A549 (cell line): ENCODE results near the gene SLC25A39. TPM values are rescaled to one million over a fixed set of nuclear protein-coding genes. Genes with fewer than 3 reads are reported as not detected.

Experiments
- ATAC-seq, 2 experiments: fragments of 200-7000 bp in 1 of 2; fragments of >200 bp in 1 of 2; cut with Nextera tagmentation in 1 of 2; cut with Tn5 transposase in 1 of 2; 3 replicates each; pipeline versions ENCODE4 v1.8.0 to v1.9.1; 2018 to 2020; ENCODE audit warnings: mild to moderate bottlenecking in 1 of 2, moderate library complexity in 1 of 2
- CTCF ChIA-PET: fragments of 300-600 bp; sonication (Branson Sonifier 250); formaldehyde crosslinking; extraction: SDS; loops from one replicate; lab custom pipeline; 2021; ENCODE audit warnings: antibody characterized with exemption, inconsistent platforms; lab: Yijun Ruan, JAX
- POLR2A ChIA-PET: fragments of 350-600 bp; formaldehyde crosslinking; extraction: SDS; loops from one replicate; lab custom pipeline; 2021; ENCODE audit warnings: antibody characterized with exemption, inconsistent platforms; lab: Yijun Ruan, JAX
- DNase-seq, 2 experiments: peaks; one replicate each; pipeline versions ENCODE4 v3.0.0 to v3.0.0-alpha.2; 2011 to 2016; ENCODE audit warnings: low read depth in 1 of 2, low spot score in 1 of 2
- FAIRE-seq: peaks from 2 replicates; lab custom pipeline; 2011; peaks lifted over from hg19 to GRCh38; lab: Jason Lieb, UNC
- H3K27ac ChIP-seq, 2 experiments: fragments of >200 bp; sonication (Bioruptor Twin); formaldehyde crosslinking; 3 replicates each; pipeline ENCODE4 v1.5.1; 2016 to 2017
- H3K4me1 ChIP-seq: fragments of >200 bp; sonication (Bioruptor Twin); formaldehyde crosslinking; 3 replicates; pipeline ENCODE4 v1.6.1; 2016
- H3K4me2 ChIP-seq: fragments of >200 bp; sonication (Bioruptor Twin); formaldehyde crosslinking; 3 replicates; pipeline ENCODE4 v1.6.1; 2016
- H3K4me3 ChIP-seq: fragments of >200 bp; sonication (Bioruptor Twin); formaldehyde crosslinking; 3 replicates; pipeline ENCODE4 v1.5.1; 2016
- H3K9me3 ChIP-seq: fragments of >200 bp; sonication (Bioruptor Twin); formaldehyde crosslinking; 3 replicates; pipeline ENCODE4 v1.6.1; 2016
- CHD2 ChIP-seq: fragments of 150-350 bp; IDR thresholded peaks from 2 replicates; pipeline ENCODE4 v1.6.1; 2014; ENCODE audit warnings: low read length; ENCODE audit not compliant: partially characterized antibody
- CTCF ChIP-seq: fragments of >200 bp; sonication (Bioruptor Twin); formaldehyde crosslinking; IDR thresholded peaks from 3 replicates; pipeline ENCODE4 v1.5.1; 2016
- EHMT2 ChIP-seq: fragments of 200-600 bp; sonication (generic); IDR thresholded peaks from 2 replicates; pipeline ENCODE4 v1.6.1; 2016; ENCODE audit warnings: antibody characterized with exemption, low read depth, mild to moderate bottlenecking, moderate library complexity
- ESRRA ChIP-seq: fragments of 150-350 bp; IDR thresholded peaks from 2 replicates; pipeline ENCODE4 v1.6.1; 2014; ENCODE audit warnings: mild to moderate bottlenecking, low read length, borderline replicate concordance
- FOSL2 ChIP-seq, 2 experiments: fragments of 450-650 bp in 1 of 2; fragments of >200 bp in 1 of 2; sonication (Bioruptor Twin) in 1 of 2; formaldehyde crosslinking; IDR thresholded peaks; 2 replicates each; pipeline versions ENCODE4 v1.5.0 to v1.6.1; 2016 to 2020; ENCODE audit warnings: mild to moderate bottlenecking in 1 of 2, moderate library complexity in 1 of 2
- HEYL ChIP-seq: fragments of 250-450 bp; sonication (Bioruptor Pico); IDR thresholded peaks from 2 replicates; pipeline ENCODE4 v1.8.0; 2021; ENCODE audit warnings: mild to moderate bottlenecking, moderate library complexity
- HMGXB4 ChIP-seq: fragments of 250-450 bp; sonication (Bioruptor Pico); IDR thresholded peaks from 2 replicates; pipeline ENCODE4 v1.5.0; 2021; ENCODE audit warnings: mild to moderate bottlenecking, moderate library complexity, borderline replicate concordance
- HOXA7 ChIP-seq: fragments of 250-450 bp; sonication (Bioruptor Pico); IDR thresholded peaks from 2 replicates; pipeline ENCODE4 v1.5.0; 2020; ENCODE audit warnings: mild to moderate bottlenecking, moderate library complexity
- KDM1A ChIP-seq: fragments of 200-600 bp; sonication (generic); IDR thresholded peaks from 2 replicates; pipeline ENCODE4 v1.6.1; 2016; ENCODE audit warnings: low read depth, mild to moderate bottlenecking
- KDM5A ChIP-seq: fragments of 200-600 bp; sonication (generic); IDR thresholded peaks from 2 replicates; pipeline ENCODE4 v1.6.1; 2016; ENCODE audit warnings: antibody characterized with exemption, mild to moderate bottlenecking
- MAZ ChIP-seq: fragments of 150-350 bp; IDR thresholded peaks from 2 replicates; pipeline ENCODE4 v1.6.1; 2014; ENCODE audit warnings: antibody characterized with exemption, low read depth, low read length, borderline replicate concordance
- MYC ChIP-seq: IDR thresholded peaks from 2 replicates; pipeline ENCODE4 v1.6.1; 2012; ENCODE audit warnings: mild to moderate bottlenecking, inconsistent platforms, low read length, improper control_type of control experiment, borderline replicate concordance
- NPAS2 ChIP-seq: fragments of 250-450 bp; sonication (Bioruptor Pico); IDR thresholded peaks from 2 replicates; pipeline ENCODE4 v1.8.0; 2022; ENCODE audit warnings: mild to moderate bottlenecking, moderate library complexity, borderline replicate concordance
- NR3C1 ChIP-seq: fragments of >200 bp; sonication (Bioruptor Twin); formaldehyde crosslinking; IDR thresholded peaks from 3 replicates; pipeline ENCODE4 v1.6.1; 2017
- SREBF2 ChIP-seq: fragments of 450-650 bp; IDR thresholded peaks from 2 replicates; pipeline ENCODE4 v1.6.1; 2014; ENCODE audit warnings: mild to moderate bottlenecking, moderate library complexity
- ZC3H11A ChIP-seq: fragments of 450-650 bp; IDR thresholded peaks from 2 replicates; pipeline ENCODE4 v1.6.1; 2014; ENCODE audit warnings: antibody characterized with exemption, mild to moderate bottlenecking
- ZFP36 ChIP-seq: fragments of 450-650 bp; IDR thresholded peaks from 2 replicates; pipeline ENCODE4 v1.6.1; 2014; ENCODE audit warnings: borderline replicate concordance; ENCODE audit not compliant: partially characterized antibody
- ZSCAN20 ChIP-seq: fragments of 250-450 bp; sonication (Bioruptor Pico); IDR thresholded peaks from 2 replicates; pipeline ENCODE4 v1.8.0; 2022; ENCODE audit warnings: mild to moderate bottlenecking, moderate library complexity
- WGBS: methylation state at CpG from one replicate; pipeline ENCODE4 v1.1.6; 2017; ENCODE audit errors: missing lambda C conversion rate; 5-methylcytosine and 5-hydroxymethylcytosine counted together
- polyA plus RNA-seq, 4 experiments: library from polyadenylated mRNA; depleted of rRNA in 3 of 4; stranded (reverse); fragments of >200 nt; fragmentation: RNase III in 1 of 4; extraction: RNeasy Plus Mini Kit Qiagen cat#74134 plus additional on column Dnase treatment in 1 of 4; gene quantifications; 2 replicates in 3 of 4; 3 replicates in 1 of 4; pipeline ENCODE4 v1.2.3, GENCODE V29; 2011 to 2017
- TF ChIP-seq, protein P1 (sequence below): fragments of 450-650 bp; IDR thresholded peaks from 2 replicates; pipeline ENCODE4 v1.6.1; 2014; ENCODE audit warnings: antibody characterized with exemption
- TF ChIP-seq, protein P2 (sequence below): IDR thresholded peaks from 2 replicates; pipeline ENCODE4 v1.6.1; 2012
- TF ChIP-seq, protein P3 (sequence below): IDR thresholded peaks from 2 replicates; pipeline ENCODE4 v1.6.1; 2012; ENCODE audit warnings: low read depth, borderline replicate concordance
- TF ChIP-seq, protein P4 (sequence below): fragments of 200-600 bp; sonication (generic); IDR thresholded peaks from 2 replicates; pipeline ENCODE4 v1.6.1; 2016; ENCODE audit warnings: antibody characterized with exemption, mild to moderate bottlenecking, moderate library complexity

The SLC25A39 gene
- polyA plus RNA-seq, 2 of the 4 experiments (the other 2 are of a cell fraction): 80.9 to 154 TPM

- no peak for FAIRE-seq
- TF ChIP-seq MAZ: no peak
- TF ChIP-seq MYC: no peak
- TF ChIP-seq HMGXB4 (CRISPR knock-in tag): no peak
- TF ChIP-seq, protein P1, sequence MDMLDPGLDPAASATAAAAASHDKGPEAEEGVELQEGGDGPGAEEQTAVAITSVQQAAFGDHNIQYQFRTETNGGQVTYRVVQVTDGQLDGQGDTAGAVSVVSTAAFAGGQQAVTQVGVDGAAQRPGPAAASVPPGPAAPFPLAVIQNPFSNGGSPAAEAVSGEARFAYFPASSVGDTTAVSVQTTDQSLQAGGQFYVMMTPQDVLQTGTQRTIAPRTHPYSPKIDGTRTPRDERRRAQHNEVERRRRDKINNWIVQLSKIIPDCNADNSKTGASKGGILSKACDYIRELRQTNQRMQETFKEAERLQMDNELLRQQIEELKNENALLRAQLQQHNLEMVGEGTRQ: no peak
- TF ChIP-seq, all 56 proteins: peak for 0
- CTCF ChIA-PET: interaction anchor here (0.6 to 14.1 kb wide), 8 partner anchors 8 to 112 kb away, joined by 3 to 159 read pairs (median 6); partner anchors contain the start of genes RUNDC3A and SLC25A39
- no peaks in the 10 kb centered on the region for H3K9me3 ChIP-seq
- ATAC-seq (peak; percentile 1 to 5; a peak in 2 of 6 replicates), DNase-seq (no peak)
- 73% methylated on average over 38 of the region's 38 CpGs for WGBS
- peak overlapping the region; percentile 63 for H3K4me3 ChIP-seq
- H3K4me1 ChIP-seq: 0 out of 3 replicates have a peak, but pooled peaks cover 4% of the 10 kb centered on the region
- peak overlapping the region in 1 of 2 experiments; percentile 78; a peak in 3 of 6 replicates for H3K27ac ChIP-seq
- POLR2A ChIA-PET: interaction anchor here (0.6 to 2.2 kb wide), 7 partner anchors 8 to 116 kb away, joined by 3 to 13 read pairs (median 4); partner anchors contain the start of genes ATXN7L3 and SLC25A39
- peak overlapping the region; percentile 99 for H3K4me2 ChIP-seq
Measured at GRCh38 chr17:44315760-44316731, 8.6 kb downstream of the SLC25A39 start.

DNA sequence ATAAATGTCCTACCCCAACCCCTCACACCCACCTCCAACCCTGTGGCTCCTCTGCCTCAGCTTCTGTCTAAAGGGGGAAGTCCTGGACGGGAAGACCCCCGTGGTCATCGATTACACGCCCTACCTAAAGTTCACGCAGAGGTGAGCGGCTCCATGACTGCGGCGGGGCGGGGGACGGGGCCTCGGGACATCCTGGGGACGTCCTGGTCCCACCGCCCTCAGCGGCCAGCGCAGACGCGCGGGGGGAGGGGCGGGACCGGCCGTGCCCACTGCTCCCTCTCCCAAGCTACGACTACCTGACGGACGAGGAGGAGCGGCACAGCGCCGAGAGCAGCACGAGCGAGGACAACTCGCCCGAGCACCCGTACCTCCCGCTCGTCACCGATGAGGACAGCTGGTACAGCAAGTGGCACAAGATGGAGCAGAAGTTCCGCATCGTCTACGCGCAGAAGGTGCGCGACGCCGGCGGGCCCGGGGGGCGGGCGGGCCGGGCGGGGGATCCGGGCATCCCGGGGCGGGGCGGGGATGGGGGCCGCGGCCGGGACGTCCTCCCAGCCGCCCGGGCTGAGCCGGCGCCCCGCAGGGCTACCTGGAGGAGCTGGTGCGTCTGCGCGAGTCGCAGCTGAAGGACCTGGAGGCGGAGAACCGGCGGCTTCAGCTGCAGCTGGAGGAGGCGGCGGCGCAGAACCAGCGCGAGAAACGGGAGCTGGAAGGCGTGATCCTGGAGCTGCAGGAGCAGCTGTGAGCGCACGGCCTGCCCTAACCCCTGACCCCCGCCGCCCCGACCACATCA, 9.6 kb downstream of the SLC25A39 start:
- FAIRE-seq: no peak
- DNase-seq: peak; percentile 73 to 93
- ChIA-PET POLR2A (interaction anchor here (0.6 to 2.2 kb wide), 6 partner anchors 9 to 115 kb away, joined by 3 to 13 read pairs (median 4); partner anchors contain the start of genes ATXN7L3 and SLC25A39), CTCF (interaction anchor here (0.8 to 14.1 kb wide), 6 partner anchors 15 to 197 kb away, joined by 3 to 159 read pairs (median 5); no protein-coding TSS in a partner anchor)
- 14% methylated on average over 25 of the region's 81 CpGs for WGBS
- 0 out of 3 replicates have a peak, but pooled peaks cover 4% of the 10 kb centered on the region for H3K4me1 ChIP-seq
- no peaks in the 10 kb centered on the region for H3K9me3 ChIP-seq
- peak; percentile 64 to 73 for ATAC-seq
- H3K27ac ChIP-seq: peak overlapping the region; percentile 51 to 78; a peak in 5 of 6 replicates
- peak overlapping the region; percentile 63 for H3K4me3 ChIP-seq
- peak overlapping the region; percentile 99 for H3K4me2 ChIP-seq
- TF ChIP-seq ESRRA (no peak), FOSL2 (IDR thresholded peaks at IDR 0.05) (no peak), FOSL2 (CRISPR knock-in tag; IDR thresholded peaks at IDR 0.05) (no peak), HEYL (CRISPR knock-in tag) (no peak), EHMT2 (no peak), NR3C1 (no peak), SREBF2 (no peak), ZSCAN20 (CRISPR knock-in tag) (no peak), CHD2 (peak; percentile 78), ZFP36 (no peak), CTCF (no peak), NPAS2 (CRISPR knock-in tag) (no peak), HOXA7 (no peak), KDM1A (no peak), ZC3H11A (no peak), KDM5A (no peak)
- TF ChIP-seq, protein P2, sequence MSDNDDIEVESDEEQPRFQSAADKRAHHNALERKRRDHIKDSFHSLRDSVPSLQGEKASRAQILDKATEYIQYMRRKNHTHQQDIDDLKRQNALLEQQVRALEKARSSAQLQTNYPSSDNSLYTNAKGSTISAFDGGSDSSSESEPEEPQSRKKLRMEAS: peak; percentile 33; the same call in 1 of the 2 replicates
- TF ChIP-seq, protein P3, sequence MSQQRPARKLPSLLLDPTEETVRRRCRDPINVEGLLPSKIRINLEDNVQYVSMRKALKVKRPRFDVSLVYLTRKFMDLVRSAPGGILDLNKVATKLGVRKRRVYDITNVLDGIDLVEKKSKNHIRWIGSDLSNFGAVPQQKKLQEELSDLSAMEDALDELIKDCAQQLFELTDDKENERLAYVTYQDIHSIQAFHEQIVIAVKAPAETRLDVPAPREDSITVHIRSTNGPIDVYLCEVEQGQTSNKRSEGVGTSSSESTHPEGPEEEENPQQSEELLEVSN: peak; percentile 52; the same call in 1 of the 2 replicates
- TF ChIP-seq, protein P4, sequence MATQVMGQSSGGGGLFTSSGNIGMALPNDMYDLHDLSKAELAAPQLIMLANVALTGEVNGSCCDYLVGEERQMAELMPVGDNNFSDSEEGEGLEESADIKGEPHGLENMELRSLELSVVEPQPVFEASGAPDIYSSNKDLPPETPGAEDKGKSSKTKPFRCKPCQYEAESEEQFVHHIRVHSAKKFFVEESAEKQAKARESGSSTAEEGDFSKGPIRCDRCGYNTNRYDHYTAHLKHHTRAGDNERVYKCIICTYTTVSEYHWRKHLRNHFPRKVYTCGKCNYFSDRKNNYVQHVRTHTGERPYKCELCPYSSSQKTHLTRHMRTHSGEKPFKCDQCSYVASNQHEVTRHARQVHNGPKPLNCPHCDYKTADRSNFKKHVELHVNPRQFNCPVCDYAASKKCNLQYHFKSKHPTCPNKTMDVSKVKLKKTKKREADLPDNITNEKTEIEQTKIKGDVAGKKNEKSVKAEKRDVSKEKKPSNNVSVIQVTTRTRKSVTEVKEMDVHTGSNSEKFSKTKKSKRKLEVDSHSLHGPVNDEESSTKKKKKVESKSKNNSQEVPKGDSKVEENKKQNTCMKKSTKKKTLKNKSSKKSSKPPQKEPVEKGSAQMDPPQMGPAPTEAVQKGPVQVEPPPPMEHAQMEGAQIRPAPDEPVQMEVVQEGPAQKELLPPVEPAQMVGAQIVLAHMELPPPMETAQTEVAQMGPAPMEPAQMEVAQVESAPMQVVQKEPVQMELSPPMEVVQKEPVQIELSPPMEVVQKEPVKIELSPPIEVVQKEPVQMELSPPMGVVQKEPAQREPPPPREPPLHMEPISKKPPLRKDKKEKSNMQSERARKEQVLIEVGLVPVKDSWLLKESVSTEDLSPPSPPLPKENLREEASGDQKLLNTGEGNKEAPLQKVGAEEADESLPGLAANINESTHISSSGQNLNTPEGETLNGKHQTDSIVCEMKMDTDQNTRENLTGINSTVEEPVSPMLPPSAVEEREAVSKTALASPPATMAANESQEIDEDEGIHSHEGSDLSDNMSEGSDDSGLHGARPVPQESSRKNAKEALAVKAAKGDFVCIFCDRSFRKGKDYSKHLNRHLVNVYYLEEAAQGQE: peak; percentile 60; the same call in 1 of the 2 replicates
